Prostate gland (tissue), 2 donors: ENCODE data around the gene NRARP.

Experiments used
- POLR2A ChIP-seq: fragments of 450-650 bp; IDR thresholded peaks from one replicate; pipeline ENCODE4 v1.6.1; 2016; ENCODE audit warnings: antibody characterized with exemption, mild to moderate bottlenecking
- POLR2AphosphoS5 ChIP-seq: sonication (generic); formaldehyde crosslinking; IDR thresholded peaks from one replicate; pipeline ENCODE4 v1.6.1; 2017; ENCODE audit warnings: antibody characterized with exemption
- TF ChIP-seq, protein P1 (sequence below), 4 experiments: fragments of 200-600 bp in 2 of 4; fragments of 450-650 bp in 2 of 4; sonication (generic) in 2 of 4; IDR thresholded peaks; 1 replicate in 3 of 4; 2 replicates in 1 of 4; pipeline ENCODE4 v1.5.1; 2016 to 2019; ENCODE audit warnings: antibody characterized with exemption in 4 of 4, mild to moderate bottlenecking in 2 of 4, moderate library complexity in 2 of 4

- TF ChIP-seq, protein P1, sequence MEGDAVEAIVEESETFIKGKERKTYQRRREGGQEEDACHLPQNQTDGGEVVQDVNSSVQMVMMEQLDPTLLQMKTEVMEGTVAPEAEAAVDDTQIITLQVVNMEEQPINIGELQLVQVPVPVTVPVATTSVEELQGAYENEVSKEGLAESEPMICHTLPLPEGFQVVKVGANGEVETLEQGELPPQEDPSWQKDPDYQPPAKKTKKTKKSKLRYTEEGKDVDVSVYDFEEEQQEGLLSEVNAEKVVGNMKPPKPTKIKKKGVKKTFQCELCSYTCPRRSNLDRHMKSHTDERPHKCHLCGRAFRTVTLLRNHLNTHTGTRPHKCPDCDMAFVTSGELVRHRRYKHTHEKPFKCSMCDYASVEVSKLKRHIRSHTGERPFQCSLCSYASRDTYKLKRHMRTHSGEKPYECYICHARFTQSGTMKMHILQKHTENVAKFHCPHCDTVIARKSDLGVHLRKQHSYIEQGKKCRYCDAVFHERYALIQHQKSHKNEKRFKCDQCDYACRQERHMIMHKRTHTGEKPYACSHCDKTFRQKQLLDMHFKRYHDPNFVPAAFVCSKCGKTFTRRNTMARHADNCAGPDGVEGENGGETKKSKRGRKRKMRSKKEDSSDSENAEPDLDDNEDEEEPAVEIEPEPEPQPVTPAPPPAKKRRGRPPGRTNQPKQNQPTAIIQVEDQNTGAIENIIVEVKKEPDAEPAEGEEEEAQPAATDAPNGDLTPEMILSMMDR (IDR thresholded peaks at IDR 0.05): peak; percentile 9 to 69 (median 44)
- TF ChIP-seq POLR2A (no peak), POLR2AphosphoS5 (no peak)
Measured at GRCh38 chr9:137302449-137303150, 529 bp upstream of the NRARP start.
